Measurements from ENCODE around the gene CD2. TPM values are rescaled to one million over a fixed set of nuclear protein-coding genes. Genes with fewer than 3 reads are reported as not detected.

The CD2 gene
- total and polyA plus RNA-seq, 2 donors (not counting 3 experiments of a cell fraction or from before 2014, with no cell fraction given), result not detected

- no peaks in the 10 kb centered on the region for H4K20me1 ChIP-seq (replicated peaks; ENCODE audit: control insufficient read depth, extremely low read depth, insufficient read depth, low read length)
- no peaks in the 10 kb centered on the region for H3K36me3 ChIP-seq (ENCODE audit: control insufficient read depth in 2 of 2, extremely low read depth in 1 of 2, insufficient read depth in 2 of 2, low read length in 2 of 2)
- H3K4me1 ChIP-seq (ENCODE audit: control insufficient read depth, extremely low read depth, insufficient read depth, low read length), result no peaks in the 10 kb centered on the region
- H3K4me2 ChIP-seq (ENCODE audit: insufficient read depth, low read length), result no peak overlapping the region
- FAIRE-seq, result no peak
- BruUV-seq (replicated peaks), result no TSS peak
- H3K27me3 ChIP-seq (ENCODE audit: control insufficient read depth in 2 of 2, insufficient read depth in 2 of 2, low read length in 2 of 2), result no peaks in the 10 kb centered on the region
- no peak overlapping the region for H2AFZ ChIP-seq (ENCODE audit: low read depth, low read length)
- POLR2A ChIA-PET, result no interaction called here
- no peak for DNase-seq (ENCODE audit: low read depth, low spot score)
- dilution Hi-C loops (cut with MboI; ENCODE audit: extremely low pct_ligation_motif_present, low sequenced_read_pairs) (no loop called here), intact Hi-C loops (cut with micrococcal nuclease) (no loop called here)
- H3K9ac ChIP-seq (replicated peaks; ENCODE audit: extremely low read depth, insufficient read depth, low read length), result no peak overlapping the region
- H3K27ac ChIP-seq (ENCODE audit: insufficient read depth, low read depth, low read length), result no peak overlapping the region
- no peaks in the 10 kb centered on the region for H3K79me2 ChIP-seq (ENCODE audit: control insufficient read depth, insufficient read depth, low read length)
- no peak for TF ChIP-seq FOS (IDR thresholded peaks at IDR 0.05; ENCODE audit: borderline replicate concordance, insufficient read depth, low read length)
- no peak for TF ChIP-seq MYC (IDR thresholded peaks at IDR 0.05; ENCODE audit: low read depth, low read length)
- no peak for TF ChIP-seq GATA2 (IDR thresholded peaks at IDR 0.05; ENCODE audit: insufficient read depth, insufficient read length, low read depth, low read length)
- no peak for TF ChIP-seq EZH2 (IDR thresholded peaks at IDR 0.05; ENCODE audit: borderline replicate concordance, low read depth, low read length, severe bottlenecking)
- no peak for TF ChIP-seq MAX (IDR thresholded peaks at IDR 0.05; ENCODE audit: insufficient read depth, insufficient read length)
- TF ChIP-seq POLR2AphosphoS5 (IDR thresholded peaks at IDR 0.05; ENCODE audit: insufficient read depth, low read depth, low read length), result no peak
- no peak for TF ChIP-seq POLR2A (IDR thresholded peaks at IDR 0.05; ENCODE audit: low read depth, low read length)
- no peak for TF ChIP-seq JUN (IDR thresholded peaks at IDR 0.05; ENCODE audit: borderline replicate concordance, insufficient read depth, insufficient read length, low read depth)
- TF ChIP-seq CTCF (IDR thresholded peaks at IDR 0.05; ENCODE audit: extremely low read depth in 1 of 2, insufficient read depth in 1 of 2, low read depth in 1 of 2, low read length in 2 of 2), result no peak
- CTCF ChIA-PET, result interaction anchor here (1.2 kb wide), 1 partner anchor 56 kb away, joined by 3 read pairs; no protein-coding TSS in a partner anchor
- H3K9me3 ChIP-seq (replicated peaks; ENCODE audit: control insufficient read depth, insufficient read depth, low read length), result no peaks in the 10 kb centered on the region
- no peaks in the 10 kb centered on the region for H3K9me1 ChIP-seq (replicated peaks; ENCODE audit: control insufficient read depth, extremely low read depth, insufficient read depth, low read length)
- H3K4me3 ChIP-seq (replicated peaks in 1 of 3; ENCODE audit: insufficient read depth in 1 of 3, low read depth in 1 of 3, low read length in 3 of 3), result no peak overlapping the region
Observed at GRCh38 chr1:116793357-116793935, 39.2 kb downstream of the CD2 start.
